Calu3 (cell line): ENCODE measurements around the gene GALNT14. TPM values are rescaled to one million over a fixed set of nuclear protein-coding genes. Genes with fewer than 3 reads are reported as not detected.

Experiments
- BruUV-seq: library from RNA; stranded (reverse); fragments of 400-500 nt; replicated peaks from 2 replicates; lab custom pipeline; 2021; lab: Mats Ljungman, UMichigan
- CTCF ChIA-PET: fragments of 300-600 bp; sonication (Branson Sonifier 250); formaldehyde crosslinking; loops from one replicate; lab custom pipeline; 2022; ENCODE audit warnings: antibody characterized with exemption; lab: Charles Lee
- DNase-seq: peaks from one replicate; pipeline ENCODE4 v3.0.0; 2022
- H3K27ac Mint-ChIP-seq: one replicate; pipeline ENCODE4 v1.8.0; 2022; ENCODE audit warnings: mixed read lengths; ENCODE audit not compliant: unreplicated experiment
- H3K27me3 Mint-ChIP-seq: one replicate; pipeline ENCODE4 v1.8.0; 2022; ENCODE audit warnings: mixed read lengths; ENCODE audit not compliant: unreplicated experiment
- H3K36me3 Mint-ChIP-seq: one replicate; pipeline ENCODE4 v1.8.0; 2022; ENCODE audit warnings: mild to moderate bottlenecking, moderate library complexity, mixed read lengths; ENCODE audit not compliant: insufficient read depth, unreplicated experiment
- H3K4me1 Mint-ChIP-seq: one replicate; pipeline ENCODE4 v1.8.0; 2022; ENCODE audit warnings: mild to moderate bottlenecking, low read depth, mixed read lengths; ENCODE audit not compliant: unreplicated experiment
- H3K4me3 Mint-ChIP-seq: one replicate; pipeline ENCODE4 v1.8.0; 2022; ENCODE audit warnings: mild to moderate bottlenecking, low read depth, moderate library complexity, mixed read lengths; ENCODE audit not compliant: unreplicated experiment
- H3K9me3 Mint-ChIP-seq: one replicate; pipeline ENCODE4 v1.8.0; 2022; ENCODE audit warnings: low read depth, mixed read lengths; ENCODE audit not compliant: unreplicated experiment
- CTCF ChIP-seq: fragments of 200-600 bp; IDR thresholded peaks from one replicate; pipeline ENCODE4 v1.8.0; 2022; ENCODE audit warnings: antibody characterized with exemption; ENCODE audit not compliant: unreplicated experiment
- intact Hi-C: fragments of 100-400 bp; cut with micrococcal nuclease; formaldehyde crosslinking; loops from one replicate; pipeline ENCODE4 v1.10.0; 2022; ENCODE audit not compliant: unreplicated experiment
- total RNA-seq: library from RNA; stranded (reverse); gene quantifications from 2 replicates; pipeline ENCODE4 v1.2.3, GENCODE V29; 2022

The GALNT14 gene
- total RNA-seq, 1 experiment from 2014 or later: 61.9 TPM

GRCh38 chr2:30872797-30873196 lies 265.4 kb downstream of the GALNT14 start:
- peaks cover 8% of the 10 kb centered on the region for H3K4me1 Mint-ChIP-seq
- H3K27ac Mint-ChIP-seq: no peak overlapping the region

GRCh38 chr2:30871980-30872789 lies 266.1 kb downstream of the GALNT14 start:
- intact Hi-C loops: no loop called here
- H3K4me3 Mint-ChIP-seq: no peak overlapping the region
- no peaks in the 10 kb centered on the region for H3K36me3 Mint-ChIP-seq
- H3K27me3 Mint-ChIP-seq: peaks cover 15% of the 10 kb centered on the region
- DNase-seq: no peak
- no TSS peak for BruUV-seq
- no peak for TF ChIP-seq CTCF
- H3K4me1 Mint-ChIP-seq: peaks cover 8% of the 10 kb centered on the region
- CTCF ChIA-PET: interaction anchor here (1.2 kb wide), 1 partner anchor 9 kb away, joined by 4 read pairs; no protein-coding TSS in a partner anchor
- H3K27ac Mint-ChIP-seq: no peak overlapping the region
- no peaks in the 10 kb centered on the region for H3K9me3 Mint-ChIP-seq

More at GRCh38 chr2:30872797-30873196, 265.4 kb downstream of the GALNT14 start:
- intact Hi-C loops: no loop called here
- CTCF ChIA-PET: interaction anchor here (1.2 kb wide), 1 partner anchor 10 kb away, joined by 4 read pairs; no protein-coding TSS in a partner anchor
- Mint-ChIP-seq H3K9me3 (no peaks in the 10 kb centered on the region), H3K4me3 (no peak overlapping the region), H3K36me3 (no peaks in the 10 kb centered on the region), H3K27me3 (peaks cover 12% of the 10 kb centered on the region)
- DNase-seq: no peak
- TF ChIP-seq CTCF: no peak
- BruUV-seq: no TSS peak

- Mint-ChIP-seq H3K4me3 (no peak overlapping the region), H3K27me3 (peaks cover 23% of the 10 kb centered on the region), H3K9me3 (no peaks in the 10 kb centered on the region), H3K27ac (no peak overlapping the region), H3K4me1 (peaks cover 8% of the 10 kb centered on the region), H3K36me3 (no peaks in the 10 kb centered on the region)
- BruUV-seq: no TSS peak
- DNase-seq: no peak
- TF ChIP-seq CTCF: no peak
- intact Hi-C loops: no loop called here
- CTCF ChIA-PET: interaction anchor here (0.5 kb wide), 1 partner anchor 90 kb away, joined by 3 read pairs; no protein-coding TSS in a partner anchor
Measured at GRCh38 chr2:30871440-30871839, 266.8 kb downstream of the GALNT14 start.

GRCh38 chr2:30869988-30870387 lies 268.3 kb downstream of the GALNT14 start:
- intact Hi-C loops: no loop called here
- peaks cover 8% of the 10 kb centered on the region for H3K4me1 Mint-ChIP-seq
- H3K27me3 Mint-ChIP-seq: peaks cover 25% of the 10 kb centered on the region
- H3K9me3 Mint-ChIP-seq: no peaks in the 10 kb centered on the region
- CTCF ChIA-PET: no interaction called here
- DNase-seq: no peak
- BruUV-seq: no TSS peak
- no peak overlapping the region for H3K4me3 Mint-ChIP-seq
- no peaks in the 10 kb centered on the region for H3K36me3 Mint-ChIP-seq
- no peak for TF ChIP-seq CTCF
- H3K27ac Mint-ChIP-seq: no peak overlapping the region
